Activated T-cell treated with anti-CD3 and anti-CD28 coated beads, Interleukin-2, amount 50 U/mL, for 48 hours (primary cell): ENCODE results near the gene EPYC.

Source experiments
- DNase-seq, 2 experiments: peaks; one replicate each; pipeline ENCODE4 v3.0.0-alpha.2; 2020

The EPYC gene, protein sequence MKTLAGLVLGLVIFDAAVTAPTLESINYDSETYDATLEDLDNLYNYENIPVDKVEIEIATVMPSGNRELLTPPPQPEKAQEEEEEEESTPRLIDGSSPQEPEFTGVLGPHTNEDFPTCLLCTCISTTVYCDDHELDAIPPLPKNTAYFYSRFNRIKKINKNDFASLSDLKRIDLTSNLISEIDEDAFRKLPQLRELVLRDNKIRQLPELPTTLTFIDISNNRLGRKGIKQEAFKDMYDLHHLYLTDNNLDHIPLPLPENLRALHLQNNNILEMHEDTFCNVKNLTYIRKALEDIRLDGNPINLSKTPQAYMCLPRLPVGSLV

DNA sequence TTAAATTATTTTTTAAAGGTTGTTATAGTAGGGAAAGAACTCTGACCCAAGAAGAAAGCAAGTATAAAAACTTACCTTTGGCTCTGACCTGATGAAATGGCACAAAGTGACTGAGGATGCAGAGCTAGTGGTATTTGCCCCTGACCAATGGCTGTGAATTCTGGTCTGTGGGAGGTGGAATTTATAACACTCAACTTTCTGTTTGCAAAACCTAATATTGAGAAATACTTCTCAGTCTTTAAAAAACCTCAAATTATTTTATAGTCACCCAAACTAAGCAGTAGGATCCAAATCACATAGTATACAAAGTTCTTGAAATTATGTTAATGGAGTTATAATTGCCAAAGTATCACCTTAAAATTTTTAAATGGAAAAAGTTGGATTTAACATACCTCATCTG is at the start of gene EPYC:
EPYC (minus strand) TSS at position 101 of the 400 bp plus-strand sequence. CDS start 2,407 bp downstream, outside the sequence.
- no peak for DNase-seq

GRCh38 chr12:91053951-91054715 is 49.4 kb upstream of the EPYC start:
- no peak for DNase-seq

GRCh38 chr12:91052026-91052425 is 47.3 kb upstream of the EPYC start:
- no peak for DNase-seq

DNA sequence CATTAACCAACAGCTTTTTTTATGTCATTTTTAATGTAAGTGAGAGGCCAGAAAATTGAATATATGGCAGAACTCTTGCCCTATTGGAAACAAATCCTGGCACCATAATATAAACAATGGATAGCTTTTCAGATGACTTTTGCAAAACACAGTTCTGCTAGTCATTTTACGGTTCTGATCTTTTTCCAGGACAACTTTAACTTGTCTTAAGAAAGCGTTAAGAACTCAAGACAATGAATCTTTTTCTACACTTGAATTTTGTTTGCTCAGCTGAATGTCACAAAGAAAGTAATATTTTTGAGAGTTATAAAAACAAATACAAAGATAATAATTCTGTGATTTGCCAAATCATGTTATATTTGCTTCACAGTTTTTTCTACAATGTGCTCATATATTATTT is 39.8 kb upstream of the EPYC start:
- DNase-seq: no peak

DNA sequence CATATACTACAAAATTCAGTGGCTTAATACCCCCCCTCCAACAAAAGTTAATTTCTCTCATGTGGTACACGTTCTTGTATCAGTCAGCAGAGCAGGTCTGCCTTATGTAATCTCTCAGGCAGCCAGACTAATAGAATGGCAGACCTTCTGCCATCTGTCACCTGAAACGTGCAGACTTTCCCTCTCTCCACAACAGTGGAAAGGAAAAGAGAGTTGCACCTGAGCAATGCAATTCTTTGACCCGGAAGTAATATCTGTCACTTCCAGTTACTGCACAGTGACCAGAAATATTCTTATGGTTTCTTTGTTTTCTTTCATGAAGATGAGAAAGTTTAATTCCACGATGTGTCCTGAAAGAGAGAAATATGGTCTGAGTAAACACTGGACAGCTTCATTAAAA is 38.6 kb upstream of the EPYC start:
- DNase-seq: no peak

- DNase-seq: no peak
These were observed 35.5 kb upstream of the EPYC start for GRCh38 chr12:91040096-91040755.

DNA sequence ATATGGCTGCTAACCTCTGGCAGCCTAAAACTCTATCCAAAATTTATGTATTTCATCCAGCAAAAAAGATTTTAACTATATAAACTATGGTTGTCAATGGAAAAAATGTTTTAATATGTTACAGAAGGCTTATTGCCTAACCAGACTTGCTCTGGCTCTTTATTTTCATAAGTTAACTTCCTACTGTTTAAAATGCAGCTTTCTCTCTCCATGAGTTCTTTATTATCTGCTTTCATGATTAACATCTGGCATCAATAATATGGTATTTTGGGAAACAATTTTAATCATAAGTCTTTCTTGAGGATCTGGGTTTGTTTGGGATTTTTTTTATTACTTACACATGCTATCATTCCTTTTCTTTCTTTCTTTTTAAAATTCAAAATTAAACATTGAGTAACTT is 32.5 kb upstream of the EPYC start:
- DNase-seq: no peak

GRCh38 chr12:91033251-91033650 is 28.5 kb upstream of the EPYC start:
- no peak for DNase-seq

DNA sequence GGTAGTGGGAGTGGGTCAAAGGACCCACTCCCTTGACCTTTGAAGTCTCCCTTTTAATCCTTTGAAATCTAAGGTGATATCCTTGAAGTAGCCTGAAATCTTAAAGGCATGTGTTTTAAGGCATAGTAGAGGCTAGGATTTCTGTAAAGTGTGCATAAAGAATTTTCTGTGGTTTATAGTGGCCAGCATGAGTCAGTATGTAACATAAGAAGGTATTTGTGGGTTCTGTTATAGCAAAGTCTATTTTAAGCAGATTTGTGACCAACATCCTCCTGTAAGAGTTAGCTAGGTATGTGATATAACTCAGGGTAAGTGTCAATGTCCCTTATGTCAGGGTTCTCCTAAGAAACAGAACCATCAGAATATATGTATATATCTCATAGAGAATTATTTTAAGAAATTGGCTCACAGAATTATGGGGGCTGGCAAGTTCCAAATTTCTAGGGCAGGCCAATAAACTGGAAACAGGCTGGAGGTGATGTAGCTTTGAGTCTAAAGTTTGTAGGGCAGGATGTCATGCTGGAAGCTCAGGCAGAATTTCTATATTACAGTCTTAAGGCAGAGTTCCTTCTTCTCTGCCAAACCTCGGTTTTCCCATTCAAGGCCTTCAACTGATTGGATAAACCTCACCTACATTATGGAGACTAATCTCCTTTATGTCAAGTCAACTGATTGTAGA is 18.7 kb upstream of the EPYC start:
- no peak for DNase-seq

GRCh38 chr12:91021076-91021475 is 16.3 kb upstream of the EPYC start:
- no peak for DNase-seq

DNA sequence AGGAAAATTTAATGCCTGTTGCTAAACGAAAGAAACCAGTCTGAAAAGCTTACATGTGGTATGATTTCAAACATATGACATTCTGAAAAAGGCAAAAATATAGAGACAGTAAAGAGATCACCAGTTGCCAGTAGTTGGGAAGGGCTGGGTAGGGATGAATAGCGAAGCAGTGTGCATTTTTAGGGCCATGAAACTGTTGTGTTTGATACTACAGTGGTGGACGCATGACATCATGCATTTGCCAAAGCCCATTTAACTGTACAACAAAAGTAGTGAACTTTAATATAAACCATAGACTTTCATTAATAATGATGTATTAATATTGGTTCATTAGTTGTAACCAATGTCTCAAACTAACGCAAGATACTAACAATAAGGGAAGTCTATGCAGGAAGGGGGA is 14.7 kb upstream of the EPYC start:
- no peak for DNase-seq

DNA sequence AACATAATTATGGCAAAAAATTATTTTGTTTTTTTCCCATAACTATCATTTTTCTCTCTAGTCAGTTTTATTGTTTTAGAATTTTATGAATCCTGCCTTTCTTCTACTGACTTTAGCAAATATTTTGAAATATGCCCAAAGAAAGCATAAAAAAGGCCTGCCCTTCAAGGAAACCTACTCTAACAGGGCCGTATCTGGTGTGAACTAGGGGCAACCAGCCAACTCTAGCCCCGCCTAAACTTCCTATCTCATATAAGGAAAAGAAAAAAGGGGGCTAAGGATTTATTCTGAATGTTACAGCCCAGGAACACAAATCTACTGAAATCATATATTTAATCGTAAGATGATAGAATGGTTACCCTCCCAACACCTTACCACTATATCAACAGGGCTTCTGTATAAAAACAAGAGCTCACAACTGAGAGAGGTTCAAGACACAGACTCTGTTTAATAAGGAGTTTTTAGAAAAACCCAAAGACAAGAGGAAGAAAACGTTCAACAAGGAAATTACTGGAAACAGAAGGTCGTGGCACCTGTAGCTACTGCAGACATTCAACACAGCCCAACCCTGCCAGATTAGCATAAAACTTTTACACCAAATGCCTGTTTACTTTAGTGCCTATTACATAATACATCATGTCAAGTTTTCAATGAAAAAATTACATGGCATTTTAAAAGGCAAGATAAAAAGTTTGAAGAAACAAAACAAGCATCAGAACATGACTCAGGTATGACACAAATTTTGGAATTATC is 12.9 kb upstream of the EPYC start:
- DNase-seq: no peak

GRCh38 chr12:91017043-91017442 is 12.3 kb upstream of the EPYC start:
- no peak for DNase-seq

DNA sequence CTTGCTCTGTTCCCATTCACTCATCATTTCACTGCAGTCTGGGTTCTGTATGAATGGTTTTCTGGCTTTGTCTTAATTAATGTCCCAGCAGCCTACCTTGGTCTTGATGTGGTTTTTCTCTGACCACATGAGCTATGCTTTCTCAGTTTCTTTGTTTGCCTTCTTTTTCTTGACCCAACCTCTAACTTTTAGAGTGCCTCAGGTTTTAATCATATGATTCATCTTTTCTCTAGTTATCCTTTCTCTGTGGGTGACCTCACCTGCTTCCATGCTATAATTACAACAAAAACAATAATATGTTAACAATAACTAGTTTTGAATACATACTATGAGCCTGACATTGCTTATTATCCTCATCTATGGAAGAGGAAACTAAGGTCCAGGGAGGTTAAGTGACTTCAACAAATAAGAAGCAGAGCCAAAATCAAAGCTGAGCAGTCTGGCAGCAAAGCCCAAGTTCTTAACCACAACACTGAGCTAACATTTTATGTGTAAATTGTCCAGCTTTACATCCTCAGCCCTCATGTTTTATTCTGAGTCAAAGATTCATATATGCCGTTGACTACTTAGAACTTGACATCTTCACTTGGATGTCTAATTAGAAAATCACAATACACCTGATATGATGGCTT is 4.7 kb upstream of the EPYC start:
- DNase-seq: no peak

DNA sequence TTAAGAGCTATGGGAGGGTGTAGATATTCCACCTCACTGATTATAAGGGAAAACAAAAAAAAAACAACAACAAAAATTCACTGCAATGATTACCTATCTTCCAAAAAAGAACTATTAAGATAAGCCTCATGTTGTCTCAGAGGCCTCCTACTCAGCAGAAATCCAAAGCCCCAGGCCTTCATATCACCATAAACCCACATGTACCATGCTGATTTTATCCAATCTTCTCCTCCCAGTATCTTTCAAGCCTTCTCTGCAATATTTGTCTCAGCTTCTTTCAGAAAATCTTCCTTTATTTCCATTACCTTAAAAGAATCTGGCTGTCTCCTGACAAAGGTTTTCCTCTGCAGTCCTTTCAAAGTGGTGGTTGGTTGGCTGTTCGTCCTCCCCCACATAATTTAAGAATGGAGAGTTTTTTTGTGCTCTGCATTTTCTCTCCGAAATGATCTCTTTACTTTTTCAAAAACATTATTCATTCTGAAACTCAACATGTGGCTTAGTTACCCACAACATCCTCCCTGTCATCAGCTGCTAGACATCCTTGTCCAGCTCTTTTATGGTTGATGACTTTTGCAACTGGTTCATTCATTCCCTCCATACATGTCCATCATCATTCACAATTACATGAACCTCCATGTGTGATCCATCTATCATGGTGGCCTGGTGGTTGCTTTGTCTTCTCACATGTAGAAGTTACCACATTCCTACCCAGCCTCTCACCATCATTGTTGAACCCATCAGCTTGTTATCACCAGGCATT is 2.9 kb upstream of the EPYC start:
- no peak for DNase-seq

- no peak for DNase-seq
These were observed 1.0 kb downstream of the EPYC start for GRCh38 chr12:91003737-91004136.

DNA sequence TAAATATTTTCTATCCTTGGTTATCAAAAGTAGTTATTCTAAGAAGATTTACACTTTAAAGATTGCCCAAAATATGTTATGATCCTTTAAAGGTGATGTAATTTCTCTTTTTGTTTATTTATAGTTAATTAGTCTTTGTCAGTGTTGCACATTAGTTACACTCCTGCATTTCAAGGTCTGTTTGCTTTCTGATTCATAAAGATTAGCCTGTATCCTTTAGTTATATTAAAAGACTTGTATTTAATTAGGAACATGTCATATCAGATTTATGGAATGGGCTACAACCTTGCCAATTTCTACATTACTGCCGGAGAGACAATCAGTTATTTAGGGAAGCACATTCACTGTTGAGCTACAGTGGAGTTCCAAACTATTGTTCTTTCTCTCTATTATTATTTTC is 3.5 kb downstream of the EPYC start:
- DNase-seq: no peak

- no peak for DNase-seq
These were observed 4.8 kb downstream of the EPYC start for GRCh38 chr12:90999966-91000365.

DNA sequence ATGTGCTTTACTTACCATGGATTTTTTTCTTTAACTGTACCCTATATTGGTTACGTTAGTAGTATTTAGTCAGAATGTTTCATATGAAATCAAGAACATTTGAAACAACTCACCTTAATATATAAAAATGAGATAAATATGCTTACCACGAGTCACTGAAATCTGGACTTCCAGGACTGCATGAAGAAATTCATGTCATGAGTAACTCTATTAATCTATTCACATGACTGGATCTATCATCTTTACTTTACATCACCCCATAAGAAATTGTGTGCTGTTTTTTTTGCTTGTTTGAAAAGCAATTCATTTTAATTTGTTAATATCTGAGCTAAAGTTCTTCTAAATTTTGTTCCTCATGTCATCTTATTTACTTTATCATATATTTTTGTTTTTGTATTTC is 5.2 kb downstream of the EPYC start:
- no peak for DNase-seq

DNA sequence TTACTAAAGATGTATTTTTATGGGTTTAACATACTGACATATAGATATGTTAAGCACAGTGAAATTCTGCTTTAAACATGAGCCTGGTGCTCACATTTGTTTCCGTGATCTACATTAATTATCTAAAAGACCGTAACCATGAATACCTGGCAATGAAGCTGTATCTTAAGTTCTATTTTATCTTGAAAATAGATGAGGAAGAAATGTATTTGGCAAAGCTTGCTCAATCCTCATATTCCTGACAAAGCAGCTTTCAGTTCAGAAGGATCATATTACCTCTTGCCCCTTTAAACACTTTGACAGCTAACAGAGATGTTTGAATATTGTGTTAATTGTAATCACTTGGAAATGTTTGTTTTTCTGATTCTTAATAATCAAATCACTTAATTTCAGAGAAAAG is 9.8 kb downstream of the EPYC start:
- DNase-seq: no peak

DNA sequence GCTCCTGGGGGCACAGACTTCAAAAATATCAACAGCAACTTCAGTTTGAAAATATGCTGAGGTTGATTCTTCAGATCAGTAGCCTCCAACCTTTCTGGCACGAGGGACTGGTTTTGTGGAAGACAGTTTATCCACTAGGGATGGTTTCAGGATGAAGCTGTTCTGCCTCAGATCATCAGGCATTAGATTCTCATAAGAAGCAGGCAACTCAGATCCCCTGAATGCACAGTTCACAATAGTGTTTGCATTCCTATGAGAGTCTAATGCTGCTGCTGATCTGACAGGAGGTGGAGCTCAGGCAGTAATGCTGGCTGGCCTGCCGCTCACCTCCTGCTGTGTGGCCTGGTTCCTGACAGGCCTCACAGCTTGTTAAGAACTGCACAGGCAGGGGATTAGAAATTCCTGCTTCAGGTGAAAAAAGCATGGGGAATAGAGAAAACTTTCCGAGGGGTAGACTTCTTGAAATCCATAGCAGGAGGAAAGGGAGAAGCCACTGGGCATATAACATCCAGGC is 12.8 kb downstream of the EPYC start:
- no peak for DNase-seq
